ENCODE data around the gene GPR161.
"Not testable (repeated sequence)": the region's sequence is repeated elsewhere in the genome, so short reads cannot be mapped to it uniquely, and the experiment has no call there.

Gene GPR161

DNA sequence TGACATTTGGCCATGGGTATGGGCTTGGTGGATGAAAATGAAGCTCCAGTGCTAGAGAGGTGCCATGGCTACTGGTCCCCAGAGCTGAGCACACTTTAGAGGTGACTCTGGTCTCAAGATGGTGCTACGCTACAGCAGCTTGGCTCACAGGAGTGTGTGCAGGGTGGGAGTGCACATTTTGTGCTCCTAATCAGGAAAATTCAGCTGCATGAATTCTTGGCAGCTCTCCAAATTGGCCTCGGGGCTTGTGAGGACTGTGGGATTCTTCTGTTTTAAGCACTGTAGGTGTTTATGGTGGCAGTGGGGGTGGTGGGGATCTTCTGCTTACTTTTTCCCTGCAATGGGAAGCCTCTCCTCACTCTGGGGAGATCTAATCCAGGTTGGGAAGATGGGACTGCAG lies 24.7 kb upstream of the GPR161 start:
- DNase-seq: peak; percentile 89 to 94
- TF ChIP-seq GATA1 (IDR thresholded peaks at IDR 0.05; ENCODE audit: low read depth, low read length): no peak

DNA sequence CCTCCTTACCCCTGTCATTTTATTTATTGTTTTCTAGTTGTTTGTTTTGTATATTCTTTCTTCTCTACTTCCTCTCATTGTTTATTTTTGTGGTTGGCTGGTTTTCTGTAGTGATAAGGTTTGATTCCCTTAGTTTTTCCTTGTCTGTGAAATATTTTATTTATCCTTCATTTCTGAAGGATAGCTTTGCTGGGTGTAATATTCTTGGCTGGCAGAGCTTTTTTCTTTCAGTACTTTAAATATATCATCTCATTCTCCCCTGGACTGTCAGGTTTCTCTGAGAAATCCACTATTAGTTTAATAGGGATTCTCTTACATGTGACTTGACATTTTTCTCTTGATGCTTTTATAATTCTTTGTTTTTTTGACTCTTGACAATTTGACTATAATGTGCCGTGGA lies 23.2 kb upstream of the GPR161 start:
- no peak for DNase-seq
- TF ChIP-seq GATA1 (IDR thresholded peaks at IDR 0.05; ENCODE audit: low read depth, low read length) (no peak), POLR2A (IDR thresholded peaks at IDR 0.05; ENCODE audit: low read length) (no peak)

DNA sequence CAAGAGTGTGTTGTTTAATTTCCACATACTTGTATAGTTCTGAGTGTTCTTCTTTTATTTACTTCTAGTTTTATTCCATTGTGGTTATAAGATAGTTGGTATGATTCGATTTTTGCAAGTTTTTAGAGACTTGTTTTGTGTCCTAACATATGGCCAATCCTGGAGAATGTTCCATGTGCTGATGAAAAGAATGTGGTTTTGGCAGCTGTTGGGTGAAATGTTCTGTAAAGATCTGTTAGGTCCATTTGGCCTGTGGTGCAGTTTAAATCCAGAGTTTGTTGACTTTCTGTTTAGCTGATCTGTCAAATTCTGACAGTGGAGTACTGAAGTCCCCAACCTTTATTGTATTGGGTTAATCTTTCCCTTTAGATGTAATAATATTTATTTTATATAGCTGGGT lies 22.5 kb upstream of the GPR161 start:
- TF ChIP-seq GATA1 (IDR thresholded peaks at IDR 0.05; ENCODE audit: low read depth, low read length) (no peak), POLR2A (IDR thresholded peaks at IDR 0.05; ENCODE audit: low read length) (no peak)
- no peak for DNase-seq

DNA sequence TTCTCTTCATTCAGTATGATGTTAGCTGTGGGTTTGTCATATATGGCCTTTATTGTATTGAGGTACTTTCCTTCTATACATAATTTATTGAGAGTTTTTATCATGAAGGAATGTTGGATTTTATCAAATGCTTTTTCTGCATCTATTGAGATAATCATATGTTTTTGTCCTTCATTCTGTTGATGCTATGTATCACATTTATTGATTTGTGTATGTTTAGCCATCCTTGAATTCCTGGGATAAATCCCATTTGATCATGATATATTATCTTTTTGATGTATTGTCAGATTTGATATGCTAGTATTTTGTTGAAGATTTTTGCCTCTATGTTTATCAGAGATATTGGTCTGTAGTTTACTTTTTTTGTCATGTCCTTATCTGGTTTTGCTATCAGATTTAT lies 20.9 kb upstream of the GPR161 start:
- TF ChIP-seq GATA1 (IDR thresholded peaks at IDR 0.05; ENCODE audit: low read depth, low read length): no peak
- TF ChIP-seq POLR2A (IDR thresholded peaks at IDR 0.05; ENCODE audit: low read length): no peak

DNA sequence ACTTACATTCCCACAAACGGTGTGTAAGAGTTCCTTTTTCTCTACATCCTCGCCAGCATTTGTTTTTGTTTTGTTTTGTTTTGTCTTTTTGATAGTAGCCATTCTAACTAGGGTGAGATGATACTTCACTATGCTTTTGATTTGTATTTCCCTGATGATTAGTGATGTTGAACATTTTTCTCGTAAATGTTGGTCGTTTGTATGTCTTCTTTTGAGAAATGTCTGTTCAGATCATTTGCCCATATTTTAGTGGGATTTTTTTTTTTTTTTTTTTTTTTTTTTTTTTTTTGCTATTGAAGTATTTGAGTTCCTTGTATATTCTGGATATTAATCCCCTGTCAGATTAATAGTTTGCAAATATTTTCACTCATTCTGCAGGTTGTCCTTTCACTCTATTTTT lies 19.2 kb upstream of the GPR161 start:
- no peak for TF ChIP-seq POLR2A (IDR thresholded peaks at IDR 0.05; ENCODE audit: low read length)
- TF ChIP-seq GATA1 (IDR thresholded peaks at IDR 0.05; ENCODE audit: low read depth, low read length): no peak
- no peak for DNase-seq

More for the DNA sequence above, 20.9 kb upstream of the GPR161 start:
- no peak for DNase-seq

DNA sequence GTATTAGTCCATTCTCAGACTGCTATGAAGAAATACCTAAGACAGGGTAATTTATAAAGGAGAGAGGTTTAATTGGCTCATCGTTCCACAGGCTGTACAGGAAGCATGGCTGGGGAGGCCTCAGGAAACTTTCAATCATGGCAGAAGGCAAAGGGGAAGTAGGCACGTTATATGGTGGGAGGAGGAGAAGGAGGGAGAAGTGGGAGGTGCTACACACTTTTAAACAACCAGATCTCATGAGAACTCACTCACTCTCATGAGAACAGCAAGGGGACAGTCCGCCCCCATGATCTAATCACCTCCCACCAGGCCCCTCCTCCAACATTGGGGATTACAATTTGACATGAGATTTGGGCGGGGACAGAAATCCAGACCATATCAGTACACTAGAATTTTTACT lies 18.0 kb upstream of the GPR161 start:
- not testable (repeated sequence) for DNase-seq

DNA sequence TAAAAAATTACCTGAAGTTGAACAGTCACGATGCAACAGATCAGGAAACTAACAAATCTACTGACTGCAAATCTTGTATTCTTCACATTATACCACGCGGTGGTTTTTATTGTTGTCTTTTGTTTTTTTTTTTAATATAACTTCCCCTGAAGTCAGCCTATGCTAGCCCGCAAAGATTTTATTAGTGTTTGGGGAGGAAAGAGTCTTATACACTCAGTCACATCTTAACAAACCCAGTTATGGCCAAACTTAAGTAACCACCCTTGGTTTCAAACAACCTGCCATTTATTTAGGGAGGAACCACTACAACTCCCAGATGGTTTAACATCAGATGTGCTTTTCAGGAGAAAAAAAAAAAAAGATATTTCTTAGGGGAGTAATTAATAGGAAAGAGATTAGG lies 15.2 kb upstream of the GPR161 start:
- no peak for DNase-seq
- TF ChIP-seq POLR2A (IDR thresholded peaks at IDR 0.05; ENCODE audit: low read length) (no peak), GATA1 (IDR thresholded peaks at IDR 0.05; ENCODE audit: low read depth, low read length) (no peak)

DNA sequence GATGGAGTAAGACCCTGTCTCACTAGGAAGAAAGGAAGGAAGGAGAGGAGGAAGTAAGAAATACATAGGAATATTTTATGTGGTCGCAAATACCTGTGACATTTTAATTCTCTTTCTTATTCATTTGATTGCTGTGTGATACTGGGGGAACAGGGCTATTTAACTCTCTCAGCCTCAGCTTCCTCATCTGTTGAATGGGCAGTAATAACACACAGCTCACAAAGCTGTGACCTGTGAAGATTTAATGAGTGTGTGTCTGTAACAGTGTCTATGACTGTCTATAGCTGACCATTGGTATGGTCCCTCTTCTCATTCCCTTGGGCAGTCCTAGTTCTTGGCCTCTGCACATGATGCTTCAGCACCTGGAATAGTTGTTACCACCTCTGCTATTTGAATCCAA lies 13.6 kb upstream of the GPR161 start:
- no peak for DNase-seq
- no peak for TF ChIP-seq POLR2A (IDR thresholded peaks at IDR 0.05; ENCODE audit: low read length)
- TF ChIP-seq GATA1 (IDR thresholded peaks at IDR 0.05; ENCODE audit: low read depth, low read length): no peak

DNA sequence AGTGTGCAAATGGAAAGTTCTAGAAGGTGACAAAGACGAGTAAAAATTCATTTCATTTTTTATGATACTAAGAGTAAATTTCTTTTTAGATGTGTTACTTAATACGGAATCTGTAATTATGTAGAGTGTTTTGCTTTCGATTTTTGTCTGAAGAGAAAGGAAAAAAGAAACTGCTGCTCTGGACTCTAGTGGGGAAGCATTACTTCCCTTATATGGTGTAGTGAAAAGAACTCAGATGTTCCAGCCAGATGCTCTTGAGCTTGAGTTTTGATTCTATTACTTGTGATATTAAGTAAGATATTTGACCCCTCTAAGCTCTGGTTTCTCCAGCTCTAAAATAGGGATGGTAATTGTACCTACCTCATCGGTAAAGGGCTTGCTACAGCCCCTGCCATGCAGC lies 12.2 kb upstream of the GPR161 start:
- DNase-seq: no peak
- TF ChIP-seq GATA1 (IDR thresholded peaks at IDR 0.05; ENCODE audit: low read depth, low read length) (no peak), POLR2A (IDR thresholded peaks at IDR 0.05; ENCODE audit: low read length) (no peak)

DNA sequence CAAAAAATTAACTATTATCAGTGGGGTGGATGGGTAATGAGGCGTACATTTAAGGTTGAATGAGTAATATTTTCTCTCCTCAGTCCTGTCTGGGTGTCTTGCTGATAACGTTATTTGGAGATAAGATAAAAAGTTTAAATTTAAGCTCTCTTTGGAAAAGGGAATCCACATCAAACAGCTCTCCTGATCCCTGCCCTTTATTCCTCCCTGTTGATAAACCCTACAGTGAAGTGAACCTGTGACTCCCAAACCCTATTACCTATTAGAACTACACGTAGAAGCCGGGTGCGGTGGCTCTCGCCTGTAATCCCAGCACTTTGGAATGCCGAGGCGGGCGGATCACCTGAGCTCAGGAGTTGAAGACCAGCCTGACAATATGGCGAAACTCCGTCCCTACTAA lies 9.9 kb upstream of the GPR161 start:
- peak in 1 of 2 experiments; percentile 18 for DNase-seq
- no peak for TF ChIP-seq POLR2A (IDR thresholded peaks at IDR 0.05; ENCODE audit: low read length)
- no peak for TF ChIP-seq GATA1 (IDR thresholded peaks at IDR 0.05; ENCODE audit: low read depth, low read length)

DNA sequence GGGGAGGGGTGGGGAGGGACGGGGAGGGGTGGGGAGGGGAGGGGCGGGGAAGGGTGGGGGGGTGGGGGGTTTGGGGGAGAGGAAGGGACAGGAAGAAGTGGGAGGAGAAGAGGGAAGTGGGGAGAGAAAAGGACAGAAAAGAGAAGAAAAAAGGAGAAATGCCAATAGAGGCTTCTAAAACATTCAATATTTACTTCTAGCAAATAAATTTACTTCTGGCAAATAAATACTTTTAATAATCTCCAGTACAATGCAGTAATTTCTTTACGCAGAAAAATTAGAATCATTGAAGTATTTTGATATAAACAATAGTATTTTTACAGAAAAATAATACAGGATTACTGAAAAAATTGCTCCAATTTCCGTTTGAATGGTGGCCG lies 9.4 kb upstream of the GPR161 start:
- TF ChIP-seq POLR2A (IDR thresholded peaks at IDR 0.05; ENCODE audit: low read length) (no peak), GATA1 (IDR thresholded peaks at IDR 0.05; ENCODE audit: low read depth, low read length) (no peak)
- no peak for DNase-seq

DNA sequence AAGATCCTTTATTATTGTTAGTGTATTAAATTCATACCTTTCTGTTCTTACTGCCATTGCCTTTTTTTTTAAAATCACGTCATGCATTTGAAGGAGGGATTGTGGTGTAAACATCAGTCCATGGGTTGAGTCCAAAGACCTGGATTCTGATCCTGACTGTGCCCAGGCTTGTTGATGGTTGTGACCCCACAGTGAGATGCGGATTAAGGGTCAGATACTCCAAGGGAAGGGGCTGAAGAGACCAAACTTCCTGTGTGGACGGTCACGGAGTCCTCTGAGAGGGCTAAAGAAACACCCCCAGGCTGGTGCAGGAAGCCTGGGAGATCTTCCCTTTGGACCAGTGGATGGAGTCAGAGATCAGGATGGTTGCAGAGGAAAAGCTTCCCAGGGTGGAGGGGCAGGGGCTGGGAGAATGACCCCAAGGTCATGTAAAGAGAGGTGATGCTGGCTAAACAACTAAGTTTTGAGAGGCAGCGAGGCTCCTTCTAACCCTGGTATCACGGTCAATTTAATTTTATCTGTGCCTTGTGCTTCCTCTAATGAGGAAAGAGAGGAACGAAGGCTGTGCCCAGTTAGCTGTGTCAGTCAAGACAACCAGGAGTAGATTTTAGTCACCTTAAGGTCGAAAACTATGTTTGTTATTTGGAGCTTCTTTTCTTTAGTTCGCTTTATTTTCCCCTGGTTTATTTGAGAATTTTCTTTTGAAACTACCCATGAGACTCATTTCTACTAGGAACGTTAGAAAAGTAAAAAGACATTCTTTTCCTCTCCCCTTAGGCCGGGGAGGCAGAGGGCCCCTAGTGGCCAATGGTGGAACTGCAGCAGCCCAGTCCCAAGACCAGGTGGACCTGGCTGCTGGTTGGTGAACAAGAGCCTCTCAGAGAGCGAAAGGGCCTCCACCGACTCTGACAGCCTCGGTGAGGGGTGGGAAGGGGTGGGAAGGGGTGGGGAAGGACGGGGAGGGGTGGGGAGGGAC lies 8.7 kb upstream of the GPR161 start:
- no peak for TF ChIP-seq GATA1 (IDR thresholded peaks at IDR 0.05; ENCODE audit: low read depth, low read length)
- TF ChIP-seq POLR2A (IDR thresholded peaks at IDR 0.05; ENCODE audit: low read length): no peak

DNA sequence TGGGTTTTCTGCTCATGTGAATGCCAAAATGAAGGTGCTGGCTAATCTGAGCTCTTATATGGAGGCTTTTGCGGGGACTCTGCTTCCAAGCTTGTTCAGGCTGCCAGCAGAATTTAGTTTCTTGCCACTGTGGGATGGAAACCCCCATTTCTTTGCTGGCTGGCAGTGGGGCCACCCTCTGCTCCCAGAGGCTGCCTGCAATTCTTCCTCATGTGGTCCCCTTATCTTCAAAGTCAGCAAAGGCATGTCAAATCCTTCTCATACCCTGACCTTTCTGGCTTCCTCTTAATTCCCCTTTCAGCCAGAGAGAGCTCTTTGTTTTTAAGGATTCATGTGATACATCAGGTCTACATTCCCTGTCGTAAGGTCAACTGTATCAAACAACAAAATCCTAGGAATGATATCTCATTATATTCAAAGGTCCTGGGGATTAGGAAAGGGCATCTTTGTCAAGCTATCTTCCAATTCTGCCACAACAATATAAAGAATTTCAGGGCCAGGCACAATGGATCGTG lies 5.2 kb upstream of the GPR161 start:
- TF ChIP-seq GATA1 (IDR thresholded peaks at IDR 0.05; ENCODE audit: low read depth, low read length): no peak
- DNase-seq: no peak

More for the DNA sequence above, 8.7 kb upstream of the GPR161 start:
- peak; percentile 84 to 86 for DNase-seq

DNA sequence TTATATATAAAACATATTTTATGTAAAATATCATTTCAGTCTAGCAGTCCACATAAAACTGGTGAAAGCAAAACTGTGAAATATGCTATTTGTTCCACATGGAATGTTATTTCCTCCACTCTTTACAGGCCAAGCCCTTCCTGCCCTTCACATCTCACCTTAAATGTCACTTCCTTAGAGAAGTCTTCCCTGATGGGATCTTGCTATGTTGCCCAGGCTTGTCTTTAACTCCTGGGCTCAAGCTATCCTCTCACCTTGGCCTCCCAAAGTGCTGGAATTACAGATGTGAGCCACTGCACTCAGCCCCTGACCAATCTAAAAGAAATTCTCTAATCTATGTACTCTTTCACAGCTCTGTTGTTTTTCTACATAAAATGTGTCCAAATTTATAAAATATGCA lies 2.3 kb upstream of the GPR161 start:
- TF ChIP-seq GATA1 (IDR thresholded peaks at IDR 0.05; ENCODE audit: low read depth, low read length): no peak
- TF ChIP-seq POLR2A (IDR thresholded peaks at IDR 0.05; ENCODE audit: low read length): no peak
- DNase-seq: no peak

DNA sequence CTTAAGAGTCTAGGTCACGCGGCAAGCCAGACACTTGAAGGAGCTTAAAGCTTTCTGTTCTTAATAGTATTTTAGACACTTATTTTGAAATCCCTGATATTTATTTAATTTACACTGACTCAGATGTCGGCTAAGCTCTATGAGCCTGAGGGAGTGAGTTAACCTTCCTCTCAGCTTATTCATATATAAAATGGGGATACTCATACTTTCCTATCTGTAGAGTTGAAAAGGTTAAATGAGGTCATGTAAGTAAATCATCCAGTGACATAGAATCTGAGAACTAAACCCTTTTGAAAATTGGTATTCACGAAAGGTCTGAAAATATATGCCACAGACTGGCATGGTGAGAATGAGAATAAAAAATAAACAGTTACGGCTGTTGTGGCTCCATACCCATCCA lies 1.4 kb upstream of the GPR161 start:
- TF ChIP-seq GATA1 (IDR thresholded peaks at IDR 0.05; ENCODE audit: low read depth, low read length): no peak
- no peak for TF ChIP-seq POLR2A (IDR thresholded peaks at IDR 0.05; ENCODE audit: low read length)
- no peak for DNase-seq
